ENCODE results near the gene KRTAP4-9.
"Not testable (repeated sequence)": the region's sequence is repeated elsewhere in the genome, so short reads cannot be mapped to it uniquely, and the experiment has no call there.

The KRTAP4-9 gene

GRCh38 chr17:41105347-41105746, at the start of gene KRTAP4-9:
Gene KRTAP4-9 (plus strand): TSS chr17:41105389. CDS start chr17:41105389, 0 bp downstream.
- H3K4me3 ChIP-seq (ENCODE audit: low read depth, low read length); DNase-seq (ENCODE audit: low read depth): not testable (repeated sequence)

DNA sequence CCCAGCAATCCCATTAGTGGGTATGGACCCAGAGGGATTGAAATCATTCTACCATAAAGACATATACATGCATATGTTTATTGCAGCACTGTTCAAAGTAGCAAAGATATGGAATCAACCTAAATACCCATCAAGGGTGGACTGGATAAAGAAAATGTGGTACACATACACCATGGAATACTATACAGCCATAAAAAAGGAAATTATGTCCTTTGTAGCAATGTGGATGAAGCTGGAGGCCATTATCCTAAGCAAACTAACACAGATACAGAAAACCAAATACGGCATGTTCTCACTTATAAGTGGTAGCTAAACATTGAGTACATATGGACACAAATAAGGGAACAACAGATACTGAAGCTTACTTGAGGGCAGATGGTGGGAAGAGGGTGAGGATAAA, 47.6 kb upstream of the KRTAP4-9 start:
- DNase-seq (ENCODE audit: low read depth), result no peak
- TF ChIP-seq, protein P1, sequence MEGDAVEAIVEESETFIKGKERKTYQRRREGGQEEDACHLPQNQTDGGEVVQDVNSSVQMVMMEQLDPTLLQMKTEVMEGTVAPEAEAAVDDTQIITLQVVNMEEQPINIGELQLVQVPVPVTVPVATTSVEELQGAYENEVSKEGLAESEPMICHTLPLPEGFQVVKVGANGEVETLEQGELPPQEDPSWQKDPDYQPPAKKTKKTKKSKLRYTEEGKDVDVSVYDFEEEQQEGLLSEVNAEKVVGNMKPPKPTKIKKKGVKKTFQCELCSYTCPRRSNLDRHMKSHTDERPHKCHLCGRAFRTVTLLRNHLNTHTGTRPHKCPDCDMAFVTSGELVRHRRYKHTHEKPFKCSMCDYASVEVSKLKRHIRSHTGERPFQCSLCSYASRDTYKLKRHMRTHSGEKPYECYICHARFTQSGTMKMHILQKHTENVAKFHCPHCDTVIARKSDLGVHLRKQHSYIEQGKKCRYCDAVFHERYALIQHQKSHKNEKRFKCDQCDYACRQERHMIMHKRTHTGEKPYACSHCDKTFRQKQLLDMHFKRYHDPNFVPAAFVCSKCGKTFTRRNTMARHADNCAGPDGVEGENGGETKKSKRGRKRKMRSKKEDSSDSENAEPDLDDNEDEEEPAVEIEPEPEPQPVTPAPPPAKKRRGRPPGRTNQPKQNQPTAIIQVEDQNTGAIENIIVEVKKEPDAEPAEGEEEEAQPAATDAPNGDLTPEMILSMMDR (IDR thresholded peaks at IDR 0.05; ENCODE audit: insufficient read depth, low read depth, low read length, missing control alignments), result no peak
- no peak overlapping the region for H3K4me3 ChIP-seq (ENCODE audit: low read depth, low read length)

DNA sequence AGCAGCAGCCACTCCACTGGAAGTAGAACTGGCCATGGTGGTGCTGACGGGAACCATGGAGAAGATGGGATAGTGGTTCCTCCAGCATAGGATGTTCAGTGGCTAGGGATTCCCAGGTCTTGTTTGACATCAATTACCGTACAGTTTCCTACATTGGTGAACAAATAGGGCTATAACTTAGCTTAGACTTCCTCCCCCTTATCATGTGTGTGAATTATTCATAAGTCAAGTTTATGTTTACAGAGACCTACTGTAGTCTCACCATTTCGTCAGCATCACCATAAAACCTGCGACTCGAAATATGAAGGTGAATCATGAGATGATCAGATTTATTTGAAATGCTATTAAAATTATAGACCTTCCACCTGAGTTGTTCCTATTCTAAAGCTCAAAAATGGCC, 46.4 kb upstream of the KRTAP4-9 start:
- no peak for DNase-seq (ENCODE audit: low read depth)
- TF ChIP-seq, protein P1 (IDR thresholded peaks at IDR 0.05; ENCODE audit: insufficient read depth, low read depth, low read length, missing control alignments), result no peak
- no peak overlapping the region for H3K4me3 ChIP-seq (ENCODE audit: low read depth, low read length)

GRCh38 chr17:41059276-41060051, 45.7 kb upstream of the KRTAP4-9 start:
- not testable (repeated sequence) for DNase-seq (ENCODE audit: low read depth)

DNA sequence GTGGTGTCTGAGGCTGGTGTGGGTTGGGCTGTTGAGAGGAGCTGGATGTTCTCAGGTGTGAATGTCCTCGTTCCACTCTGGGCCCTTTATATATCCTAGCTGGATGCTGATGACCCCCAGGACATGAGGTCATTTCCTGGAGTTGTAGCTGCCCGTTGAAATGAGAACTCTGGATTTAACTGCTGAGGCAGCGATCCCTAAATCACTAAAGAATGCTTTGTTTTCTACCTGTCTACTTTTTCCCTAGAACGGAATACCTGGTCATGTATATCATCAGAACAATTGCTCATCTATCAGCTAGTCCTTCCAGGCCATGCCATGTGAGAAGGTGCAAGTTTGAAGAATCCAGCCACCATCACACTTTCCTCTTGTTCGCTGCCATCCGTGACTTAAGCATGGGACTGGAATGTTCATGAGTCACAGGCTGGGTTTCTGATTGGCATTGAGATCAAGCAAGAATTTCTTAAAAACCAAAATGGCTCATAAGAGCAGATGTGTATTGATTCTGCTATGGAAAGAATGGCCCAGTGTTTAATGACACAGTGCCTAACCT, 45.1 kb upstream of the KRTAP4-9 start, which contains the start of gene KRTAP2-3:
KRTAP2-3 (minus strand) TSS at position 63 of the 553 bp plus-strand sequence. CDS start 64 bp downstream, outside the sequence.
- TF ChIP-seq, protein P1 (IDR thresholded peaks at IDR 0.05; ENCODE audit: insufficient read depth, low read depth, low read length, missing control alignments), result no peak
- no peak for DNase-seq (ENCODE audit: low read depth)
- no peak within 1 kb of the TSS for H3K4me3 ChIP-seq (ENCODE audit: low read depth, low read length)

More at GRCh38 chr17:41059276-41060051, 45.7 kb upstream of the KRTAP4-9 start:
- H3K4me3 ChIP-seq (ENCODE audit: low read depth, low read length), result not testable (repeated sequence)

DNA sequence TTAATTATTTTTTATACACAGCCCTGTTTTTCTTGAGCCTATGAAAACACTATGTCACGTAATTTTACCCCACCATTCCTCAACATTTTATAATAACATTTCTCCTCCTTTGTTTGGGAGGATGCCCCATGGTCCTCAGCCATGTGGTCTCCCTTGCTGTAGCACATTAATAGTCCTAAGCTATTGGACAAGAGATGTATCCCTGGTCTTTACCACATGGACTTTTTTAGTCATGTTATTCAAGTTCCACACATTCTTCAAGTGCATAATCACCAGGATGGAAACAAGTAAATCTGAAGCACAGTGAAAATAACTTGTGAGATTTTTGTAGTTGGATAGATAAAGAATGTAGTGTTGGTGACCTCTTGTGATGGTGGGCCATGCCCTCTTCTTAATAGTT, 43.2 kb upstream of the KRTAP4-9 start:
- no peak overlapping the region for H3K4me3 ChIP-seq (ENCODE audit: low read depth, low read length)
- TF ChIP-seq, protein P1 (IDR thresholded peaks at IDR 0.05; ENCODE audit: insufficient read depth, low read depth, low read length, missing control alignments), result no peak
- DNase-seq (ENCODE audit: low read depth), result no peak

- no peak overlapping the region for H3K4me3 ChIP-seq (ENCODE audit: low read depth, low read length)
- no peak for DNase-seq (ENCODE audit: low read depth)
- TF ChIP-seq, protein P1 (IDR thresholded peaks at IDR 0.05; ENCODE audit: insufficient read depth, low read depth, low read length, missing control alignments), result no peak
Observed at GRCh38 chr17:41063449-41063848, 41.7 kb upstream of the KRTAP4-9 start.

- TF ChIP-seq, protein P1 (IDR thresholded peaks at IDR 0.05; ENCODE audit: insufficient read depth, low read depth, low read length, missing control alignments), result no peak
- DNase-seq (ENCODE audit: low read depth), result no peak
- no peak overlapping the region for H3K4me3 ChIP-seq (ENCODE audit: low read depth, low read length)
Observed at GRCh38 chr17:41064301-41064700, 40.9 kb upstream of the KRTAP4-9 start.

- not testable (repeated sequence) for DNase-seq (ENCODE audit: low read depth); H3K4me3 ChIP-seq (ENCODE audit: low read depth, low read length)
Observed at GRCh38 chr17:41065016-41065689, 40.0 kb upstream of the KRTAP4-9 start.
